Right renal pelvis (tissue), 4 donors: Measurements from ENCODE around the gene C3orf85. TPM values are rescaled to one million over a fixed set of nuclear protein-coding genes. Genes with fewer than 3 reads are reported as not detected.

Source experiments
- DNase-seq, 4 donors: peaks; one replicate each; pipeline ENCODE4 v3.0.0-alpha.2; 2013; ENCODE audit warnings: low read depth in 4 of 4, low spot score in 3 of 4, missing footprints in 1 of 4
- polyA plus RNA-seq, 4 donors: library from polyadenylated mRNA; unstranded; fragments of 120-200 nt; gene quantifications; one replicate each; pipeline ENCODE4 v1.2.1, GENCODE V29; 2013; ENCODE audit not compliant: insufficient read length in 4 of 4

The C3orf85 gene
- polyA plus RNA-seq, 4 donors, result 14.6 to 20.4 (median 16.5) TPM

GRCh38 chr3:109143646-109144045 is 7.1 kb downstream of the C3orf85 start:
- no peak for DNase-seq

GRCh38 chr3:109149078-109149477 is 12.6 kb downstream of the C3orf85 start:
- DNase-seq, result no peak

GRCh38 chr3:109152320-109152719 is 15.8 kb downstream of the C3orf85 start:
- DNase-seq, result no peak

- no peak for DNase-seq
Observed at GRCh38 chr3:109154979-109155378, 18.5 kb downstream of the C3orf85 start.

- no peak for DNase-seq
Observed at GRCh38 chr3:109155828-109156227, 19.3 kb downstream of the C3orf85 start.

- no peak for DNase-seq
Observed at GRCh38 chr3:109161487-109162123, 25.1 kb downstream of the C3orf85 start.

- DNase-seq, result no peak
Observed at GRCh38 chr3:109165905-109166304, 29.4 kb downstream of the C3orf85 start.

GRCh38 chr3:109171479-109171878 is 35.0 kb downstream of the C3orf85 start:
- no peak for DNase-seq

- no peak for DNase-seq
Observed at GRCh38 chr3:109175411-109175810, 38.9 kb downstream of the C3orf85 start.

- no peak for DNase-seq
Observed at GRCh38 chr3:109176726-109177125, 40.2 kb downstream of the C3orf85 start.

GRCh38 chr3:109177908-109178307 is 41.4 kb downstream of the C3orf85 start:
- DNase-seq, result no peak

- DNase-seq, result no peak
Observed at GRCh38 chr3:109178708-109179107, 42.2 kb downstream of the C3orf85 start.

GRCh38 chr3:109184726-109185125 is 48.2 kb downstream of the C3orf85 start:
- DNase-seq, result no peak

- no peak for DNase-seq
Observed at GRCh38 chr3:109187390-109187789, 50.9 kb downstream of the C3orf85 start.

GRCh38 chr3:109188741-109189140 is 52.2 kb downstream of the C3orf85 start:
- DNase-seq, result no peak

GRCh38 chr3:109191421-109191820 is 54.9 kb downstream of the C3orf85 start:
- no peak for DNase-seq

GRCh38 chr3:109195815-109196214 is 59.3 kb downstream of the C3orf85 start:
- no peak for DNase-seq

Other genes starting within 250 kb of the C3orf85 start
- gene GUCA1C, start 182.8 kb upstream of the C3orf85 start, polyA plus RNA-seq, result under 1 TPM; 0.24 to 0.47 (median 0.34) TPM
- under 1 TPM; 0.40 to 0.82 (median 0.71) TPM for gene MORC1, start 18.6 kb upstream of the C3orf85 start, polyA plus RNA-seq
- 1 to 10 TPM in 2 of 4 donors, under 1 TPM in 2; 0.81 to 1.2 (median 1.1) TPM for gene DPPA2, start 179.8 kb downstream of the C3orf85 start, polyA plus RNA-seq
- 1 to 10 TPM; 3.4 to 5.3 (median 4.3) TPM for gene DPPA4, start 200.8 kb downstream of the C3orf85 start, polyA plus RNA-seq